GM20000 (cell line): ENCODE measurements around the gene CRIM1.

Source experiments
- DNase-seq: peaks from one replicate; pipeline ENCODE4 v3.0.0; 2012; ENCODE audit warnings: low spot score
- CTCF ChIP-seq: IDR thresholded peaks from 2 replicates; pipeline ENCODE4 v1.5.1; 2012; ENCODE audit warnings: mild to moderate bottlenecking, control low read depth; ENCODE audit errors: extremely low read depth, missing control alignments

The CRIM1 gene

GRCh38 chr2:36582538-36582937, 227.0 kb downstream of the CRIM1 start:
- no peak for TF ChIP-seq CTCF

GRCh38 chr2:36582951-36583350, 227.4 kb downstream of the CRIM1 start:
- TF ChIP-seq CTCF: no peak
- no peak for DNase-seq

More at GRCh38 chr2:36582538-36582937, 227.0 kb downstream of the CRIM1 start:
- DNase-seq: no peak

GRCh38 chr2:36584148-36584794, 228.7 kb downstream of the CRIM1 start:
- DNase-seq: no peak
- no peak for TF ChIP-seq CTCF

GRCh38 chr2:36586672-36587071, 231.1 kb downstream of the CRIM1 start:
- no peak for DNase-seq
- no peak for TF ChIP-seq CTCF

GRCh38 chr2:36587101-36587500, 231.5 kb downstream of the CRIM1 start:
- no peak for DNase-seq
- no peak for TF ChIP-seq CTCF

- no peak for TF ChIP-seq CTCF
- no peak for DNase-seq
Observed at GRCh38 chr2:36587556-36587955, 232.0 kb downstream of the CRIM1 start.

GRCh38 chr2:36589230-36589630, 233.7 kb downstream of the CRIM1 start:
- DNase-seq: no peak
- no peak for TF ChIP-seq CTCF
